ENCODE data around the gene ALOXE3.

ALOXE3 gene

GRCh38 chr17:8117980-8118768 lies at the start of gene ALOXE3:
ALOXE3 (minus strand) TSS chr17:8118514; CDS start chr17:8117990, 524 bp downstream.
- TF ChIP-seq CTCF (IDR thresholded peaks at IDR 0.05; ENCODE audit: low read depth, low read length) (no peak), MAX (IDR thresholded peaks at IDR 0.05; ENCODE audit: low read depth, low read length) (peak; percentile 65), POLR2A (IDR thresholded peaks at IDR 0.05; ENCODE audit: extremely low read depth, insufficient read length) (no peak), MYC (IDR thresholded peaks at IDR 0.05; ENCODE audit: low read depth, low read length) (no peak)
- H3K4me3 ChIP-seq (ENCODE audit: low read depth, low read length): peak within 1 kb of the TSS; percentile 72
- DNase-seq (ENCODE audit: low read depth): peak; percentile 24

- TF ChIP-seq MAX (IDR thresholded peaks at IDR 0.05; ENCODE audit: low read depth, low read length) (no peak), MYC (IDR thresholded peaks at IDR 0.05; ENCODE audit: low read depth, low read length) (no peak), POLR2A (IDR thresholded peaks at IDR 0.05; ENCODE audit: extremely low read depth, insufficient read length) (no peak), CTCF (IDR thresholded peaks at IDR 0.05; ENCODE audit: low read depth, low read length) (no peak)
- H3K4me3 ChIP-seq (ENCODE audit: low read depth, low read length): no peak overlapping the region
- no peak for DNase-seq (ENCODE audit: low read depth)
Measured at GRCh38 chr17:8167526-8167925, 49.2 kb upstream of the ALOXE3 start.

- no peak overlapping the region for H3K4me3 ChIP-seq (ENCODE audit: low read depth, low read length)
Measured at GRCh38 chr17:8166731-8167130, 48.4 kb upstream of the ALOXE3 start.

GRCh38 chr17:8164815-8165131 lies 46.5 kb upstream of the ALOXE3 start:
- TF ChIP-seq MYC (IDR thresholded peaks at IDR 0.05; ENCODE audit: low read depth, low read length) (no peak), CTCF (IDR thresholded peaks at IDR 0.05; ENCODE audit: low read depth, low read length) (no peak), MAX (IDR thresholded peaks at IDR 0.05; ENCODE audit: low read depth, low read length) (no peak), POLR2A (IDR thresholded peaks at IDR 0.05; ENCODE audit: extremely low read depth, insufficient read length) (no peak)
- H3K4me3 ChIP-seq (ENCODE audit: low read depth, low read length): no peak overlapping the region
- no peak for DNase-seq (ENCODE audit: low read depth)

More at GRCh38 chr17:8166731-8167130, 48.4 kb upstream of the ALOXE3 start:
- DNase-seq (ENCODE audit: low read depth): no peak
- TF ChIP-seq MAX (IDR thresholded peaks at IDR 0.05; ENCODE audit: low read depth, low read length): no peak
- TF ChIP-seq MYC (IDR thresholded peaks at IDR 0.05; ENCODE audit: low read depth, low read length): no peak
- no peak for TF ChIP-seq CTCF (IDR thresholded peaks at IDR 0.05; ENCODE audit: low read depth, low read length)
- no peak for TF ChIP-seq POLR2A (IDR thresholded peaks at IDR 0.05; ENCODE audit: extremely low read depth, insufficient read length)

- H3K4me3 ChIP-seq (ENCODE audit: low read depth, low read length): no peak overlapping the region
Measured at GRCh38 chr17:8163978-8164814, 45.9 kb upstream of the ALOXE3 start.

More at GRCh38 chr17:8163978-8164814, 45.9 kb upstream of the ALOXE3 start:
- TF ChIP-seq MAX (IDR thresholded peaks at IDR 0.05; ENCODE audit: low read depth, low read length): no peak
- no peak for TF ChIP-seq CTCF (IDR thresholded peaks at IDR 0.05; ENCODE audit: low read depth, low read length)
- TF ChIP-seq POLR2A (IDR thresholded peaks at IDR 0.05; ENCODE audit: extremely low read depth, insufficient read length): no peak
- no peak for TF ChIP-seq MYC (IDR thresholded peaks at IDR 0.05; ENCODE audit: low read depth, low read length)
- peak; percentile 85 for DNase-seq (ENCODE audit: low read depth)
